HepG2 (cell line): ENCODE results near the gene DAPK3. TPM values are rescaled to one million over a fixed set of nuclear protein-coding genes. Genes with fewer than 3 reads are reported as not detected.
A peak's percentile ranks its signal among the peaks of the same experiment; 100 is the strongest.

Experiments used
- AGO1 ChIP-seq: fragments of 200-400 bp; formaldehyde crosslinking; IDR thresholded peaks from 2 replicates; pipeline ENCODE4 v1.6.1; 2017; ENCODE audit warnings: mild to moderate bottlenecking, low read depth, low read length, moderate library complexity; ENCODE audit not compliant: poor library complexity, severe bottlenecking
- DZIP1 ChIP-seq: sonication (generic); formaldehyde crosslinking; IDR thresholded peaks from 2 replicates; pipeline ENCODE4 v1.5.0; 2020; ENCODE audit warnings: mild to moderate bottlenecking, missing genetic modification reagents
- EHMT2 ChIP-seq: fragments of 200-600 bp; sonication (generic); IDR thresholded peaks from 2 replicates; pipeline ENCODE4 v1.7.0; 2017; ENCODE audit warnings: antibody characterized with exemption, low read depth, low read length, borderline replicate concordance
- FOXJ3 ChIP-seq: sonication (generic); formaldehyde crosslinking; IDR thresholded peaks from 2 replicates; pipeline ENCODE4 v1.4.0; 2020; ENCODE audit warnings: missing genetic modification reagents, mild to moderate bottlenecking, borderline replicate concordance
- GLI4 ChIP-seq: sonication (generic); formaldehyde crosslinking; IDR thresholded peaks from 2 replicates; pipeline ENCODE4 v1.5.1; 2020; ENCODE audit warnings: missing genetic modification reagents, mild to moderate bottlenecking, moderate library complexity, borderline replicate concordance
- LCORL ChIP-seq, 2 experiments: fragments of 450-650 bp in 1 of 2; sonication (generic) in 1 of 2; formaldehyde crosslinking in 1 of 2; IDR thresholded peaks; 2 replicates each; pipeline versions ENCODE4 v1.5.0 to v1.6.1; 2017 to 2020; ENCODE audit warnings: antibody characterized with exemption in 1 of 2, missing genetic modification reagents in 1 of 2
- MEIS1 ChIP-seq: sonication (generic); formaldehyde crosslinking; IDR thresholded peaks from 2 replicates; pipeline ENCODE4 v1.9.0; 2021; ENCODE audit warnings: mild to moderate bottlenecking, missing genetic modification reagents, moderate library complexity, borderline replicate concordance
- PAF1 ChIP-seq: IDR thresholded peaks from 2 replicates; pipeline ENCODE4 v1.6.1; 2016; ENCODE audit warnings: missing genetic modification reagents, missing compliant biosample characterization
- RFXANK ChIP-seq: IDR thresholded peaks from 2 replicates; pipeline ENCODE4 v1.6.1; 2016
- SIN3A ChIP-seq: IDR thresholded peaks from 2 replicates; pipeline ENCODE4 v1.6.1; 2011; ENCODE audit warnings: low read depth, mild to moderate bottlenecking, control low read depth, low read length, borderline replicate concordance
- SIX1 ChIP-seq: sonication (generic); formaldehyde crosslinking; IDR thresholded peaks from 2 replicates; pipeline ENCODE4 v1.4.0; 2020; ENCODE audit warnings: missing genetic modification reagents, borderline replicate concordance
- TAF15 ChIP-seq: fragments of 200-400 bp; formaldehyde crosslinking; IDR thresholded peaks from one replicate; pipeline ENCODE4 v1.6.1; 2018; ENCODE audit warnings: mild to moderate bottlenecking, low read depth, low read length; ENCODE audit not compliant: poor library complexity, severe bottlenecking
- TRAFD1 ChIP-seq: sonication (generic); formaldehyde crosslinking; IDR thresholded peaks from 2 replicates; pipeline ENCODE4 v1.5.1; 2020; ENCODE audit warnings: missing genetic modification reagents, mild to moderate bottlenecking, borderline replicate concordance
- ZNF12 ChIP-seq: sonication (generic); formaldehyde crosslinking; IDR thresholded peaks from 2 replicates; pipeline ENCODE4 v1.5.0; 2020; ENCODE audit warnings: missing genetic modification reagents
- ZNF180 ChIP-seq: sonication (generic); formaldehyde crosslinking; IDR thresholded peaks from 2 replicates; pipeline ENCODE4 v1.4.0; 2020; ENCODE audit warnings: low read depth, missing genetic modification reagents, borderline replicate concordance
- ZNF335 ChIP-seq: sonication (generic); formaldehyde crosslinking; IDR thresholded peaks from 2 replicates; pipeline ENCODE4 v1.4.0; 2020; ENCODE audit warnings: missing genetic modification reagents
- ZNF383 ChIP-seq: sonication (generic); formaldehyde crosslinking; IDR thresholded peaks from 2 replicates; pipeline ENCODE4 v1.4.0; 2020; ENCODE audit warnings: missing genetic modification reagents, mild to moderate bottlenecking, borderline replicate concordance
- ZNF547 ChIP-seq: sonication (generic); formaldehyde crosslinking; IDR thresholded peaks from 2 replicates; pipeline ENCODE4 v1.5.1; 2020; ENCODE audit warnings: mild to moderate bottlenecking, missing genetic modification reagents
- ZNF572 ChIP-seq: sonication (generic); formaldehyde crosslinking; IDR thresholded peaks from 2 replicates; pipeline ENCODE4 v1.5.1; 2020; ENCODE audit warnings: mild to moderate bottlenecking, missing genetic modification reagents
- ZNF660 ChIP-seq: sonication (generic); formaldehyde crosslinking; IDR thresholded peaks from 2 replicates; pipeline ENCODE4 v1.5.1; 2020; ENCODE audit warnings: mild to moderate bottlenecking, low read depth, missing genetic modification reagents, borderline replicate concordance
- polyA plus RNA-seq, 8 experiments: library from polyadenylated mRNA; depleted of rRNA in 3 of 8; stranded (reverse) in 7 of 8; unstranded in 1 of 8; fragments of >200 nt; fragmentation: Illumina TruSeq in 4 of 8; extraction: Trizol in 4 of 8; gene quantifications; 2 replicates each; pipeline versions ENCODE4 v1.2.1 to v1.2.3, GENCODE V29; 2011 to 2016; ENCODE audit warnings: low read depth in 4 of 8, missing spikeins in 1 of 8, mixed read lengths in 1 of 8; ENCODE audit not compliant: insufficient read depth in 1 of 8
- total RNA-seq, 5 experiments: library from RNA; depleted of rRNA; stranded (reverse); fragments of >200 nt; fragmentation: Illumina TruSeq; extraction: Trizol; gene quantifications; 2 replicates each; pipeline ENCODE4 v1.2.3, GENCODE V29; 2016; ENCODE audit warnings: low read depth in 1 of 5
- TF ChIP-seq, protein P1 (sequence below): sonication (generic); formaldehyde crosslinking; IDR thresholded peaks from 2 replicates; pipeline ENCODE4 v1.8.1; 2023; ENCODE audit warnings: mild to moderate bottlenecking, moderate library complexity, missing genetic modification reagents
- TF ChIP-seq, protein P2 (sequence below): sonication (generic); formaldehyde crosslinking; conservative IDR thresholded peaks from 2 replicates; pipeline ENCODE4 v1.4.0; 2020; ENCODE audit warnings: missing genetic modification reagents

DAPK3 gene
- total and polyA plus RNA-seq, 2 of the 13 experiments (the other 11 are each of a cell fraction or from before 2014, with no cell fraction given): 30.5 to 37.3 TPM

DNA sequence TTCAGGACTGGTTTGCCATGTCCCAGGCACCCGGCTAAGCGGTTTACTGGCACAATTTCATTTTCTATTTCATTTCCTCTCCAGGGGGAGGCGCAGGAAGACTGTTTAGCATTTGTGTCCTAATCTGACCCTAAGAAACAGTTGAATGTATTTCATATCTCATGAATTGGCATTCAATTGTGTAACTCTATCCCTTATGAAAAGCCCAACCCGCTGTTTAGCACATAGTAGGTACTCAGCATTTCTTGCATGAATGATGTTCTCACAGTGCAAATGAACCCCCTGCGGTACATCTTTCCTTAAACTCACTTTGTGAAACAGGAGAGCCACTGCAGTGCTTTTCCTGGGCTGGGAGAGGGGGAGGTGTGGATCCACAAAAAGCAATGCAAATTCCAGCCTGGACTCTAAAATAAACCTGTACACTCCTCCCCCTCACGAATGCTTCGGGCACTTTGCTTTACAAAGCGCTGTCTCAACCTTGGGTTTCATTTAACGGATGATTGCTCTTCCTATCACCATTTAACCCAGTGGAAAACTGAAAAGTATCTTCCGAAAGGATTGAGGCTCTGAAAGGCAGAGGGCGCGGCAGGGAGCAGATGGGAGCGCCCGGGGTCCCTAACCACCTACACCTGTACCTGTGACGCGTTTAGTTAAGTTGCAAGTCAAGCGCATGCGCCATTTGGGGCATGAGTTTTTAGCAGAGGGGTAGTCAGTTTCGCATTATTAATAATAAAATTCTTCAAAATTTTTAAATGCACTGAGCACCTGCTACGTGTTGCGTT lies 15.6 kb upstream of the DAPK3 start (continued):
- no peak for TF ChIP-seq ZNF547 (CRISPR knock-in tag)
- no peak for TF ChIP-seq ZNF180
- TF ChIP-seq TRAFD1: no peak
- TF ChIP-seq ZNF12 (CRISPR knock-in tag): no peak
- no peak for TF ChIP-seq ZNF383 (CRISPR knock-in tag)
- no peak for TF ChIP-seq DZIP1 (CRISPR knock-in tag)
- no peak for TF ChIP-seq AGO1
- TF ChIP-seq FOXJ3 (CRISPR knock-in tag): peak; percentile 43; the same call in 1 of the 2 replicates
- no peak for TF ChIP-seq LCORL (IDR thresholded peaks at IDR 0.05)
- TF ChIP-seq LCORL (CRISPR knock-in tag; IDR thresholded peaks at IDR 0.05): no peak
- TF ChIP-seq, protein P1, sequence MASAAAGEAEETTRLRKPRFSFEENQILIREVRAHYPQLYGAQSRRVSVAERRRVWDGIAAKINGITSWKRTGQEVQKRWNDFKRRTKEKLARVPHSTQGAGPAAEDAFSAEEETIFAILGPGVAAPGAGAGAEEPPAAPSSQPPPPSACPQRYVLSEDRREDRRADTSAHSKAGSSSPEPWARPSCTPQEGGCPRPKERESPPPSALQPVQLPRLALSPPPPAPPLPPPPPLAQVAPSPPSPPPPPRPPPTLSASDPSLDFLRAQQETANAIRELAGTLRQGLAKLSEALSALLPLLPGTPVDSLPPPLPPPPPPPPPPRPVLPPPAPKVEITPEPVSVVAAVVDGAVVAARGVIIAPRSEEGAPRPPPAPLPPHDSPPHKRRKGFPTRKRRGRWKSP: no peak
- no peak for TF ChIP-seq EHMT2
- TF ChIP-seq ZNF660 (CRISPR knock-in tag): no peak
- no peak for TF ChIP-seq MEIS1
- TF ChIP-seq ZNF335: no peak
- no peak for TF ChIP-seq TAF15
- TF ChIP-seq, protein P2, sequence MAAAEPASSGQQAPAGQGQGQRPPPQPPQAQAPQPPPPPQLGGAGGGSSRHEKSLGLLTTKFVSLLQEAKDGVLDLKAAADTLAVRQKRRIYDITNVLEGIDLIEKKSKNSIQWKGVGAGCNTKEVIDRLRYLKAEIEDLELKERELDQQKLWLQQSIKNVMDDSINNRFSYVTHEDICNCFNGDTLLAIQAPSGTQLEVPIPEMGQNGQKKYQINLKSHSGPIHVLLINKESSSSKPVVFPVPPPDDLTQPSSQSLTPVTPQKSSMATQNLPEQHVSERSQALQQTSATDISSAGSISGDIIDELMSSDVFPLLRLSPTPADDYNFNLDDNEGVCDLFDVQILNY (CRISPR knock-in tag): no peak
- peak; percentile 36; the same call in 1 of the 2 replicates for TF ChIP-seq SIN3A
- TF ChIP-seq PAF1 (CRISPR knock-in tag): no peak
- TF ChIP-seq GLI4 (CRISPR knock-in tag): no peak
- no peak for TF ChIP-seq SIX1 (CRISPR knock-in tag)
- TF ChIP-seq RFXANK (CRISPR knock-in tag): no peak
- TF ChIP-seq ZNF572 (CRISPR knock-in tag): no peak
